ENCODE results near the gene VILL.
A peak's percentile ranks its signal among the peaks of the same experiment; 100 is the strongest.

- TF ChIP-seq POLR2A (IDR thresholded peaks at IDR 0.05) = peak in 2 of 3 donors; percentile 49 to 61
- no peak for TF ChIP-seq CTCF (IDR thresholded peaks at IDR 0.05)
Measured at GRCh38 chr3:37993820-37994638, 3.4 kb downstream of the VILL start.

All from body of pancreas (tissue), 4 donors.